Lung (tissue), 16 donors: ENCODE measurements around the gene ANKHD1. TPM values are rescaled to one million over a fixed set of nuclear protein-coding genes. Genes with fewer than 3 reads are reported as not detected.

Experiments
- ATAC-seq: fragments of 200-7000 bp; cut with Tn5 transposase; one replicate; pipeline ENCODE4 v1.9.1; 2020; ENCODE audit warnings: moderate number of reproducible peaks; ENCODE audit not compliant: insufficient read depth, low FRiP score
- DNase-seq, 3 donors: peaks; one replicate each; pipeline ENCODE4 v3.0.0-alpha.2; 2013 to 2017
- H3K27ac ChIP-seq, 2 donors: one replicate each; pipeline ENCODE4 v1.5.1; 2013; ENCODE audit warnings: mild to moderate bottlenecking in 2 of 2, moderate library complexity in 2 of 2, control low read depth in 1 of 2, inconsistent platforms in 1 of 2, low read depth in 1 of 2, low read length in 1 of 2
- H3K27me3 ChIP-seq, 3 donors: one replicate each; pipeline ENCODE4 v1.5.1; 2013; ENCODE audit warnings: low read length in 2 of 3; ENCODE audit not compliant: control insufficient read depth in 3 of 3, insufficient read depth in 3 of 3
- H3K36me3 ChIP-seq, 4 donors: one replicate each; pipeline ENCODE4 v1.5.1; 2013; ENCODE audit warnings: low read length in 4 of 4, mild to moderate bottlenecking in 1 of 4, moderate library complexity in 1 of 4; ENCODE audit not compliant: control insufficient read depth in 4 of 4, insufficient read depth in 4 of 4
- H3K4me1 ChIP-seq, 5 donors: one replicate each; pipeline ENCODE4 v1.5.1; 2013; ENCODE audit warnings: low read length in 5 of 5, mild to moderate bottlenecking in 2 of 5, moderate library complexity in 1 of 5; ENCODE audit not compliant: control insufficient read depth in 5 of 5, insufficient read depth in 5 of 5
- H3K4me3 ChIP-seq: one replicate; pipeline ENCODE4 v1.5.1; 2013; ENCODE audit warnings: mild to moderate bottlenecking, control low read depth, moderate library complexity
- H3K9ac ChIP-seq, 2 donors: one replicate each; pipeline ENCODE4 v1.5.1; 2013; ENCODE audit warnings: low read length in 2 of 2, control low read depth in 1 of 2; ENCODE audit not compliant: insufficient read depth in 1 of 2
- H3K9me3 ChIP-seq, 4 donors: one replicate each; pipeline ENCODE4 v1.5.1; 2013; ENCODE audit warnings: low read length in 3 of 4, mild to moderate bottlenecking in 1 of 4, moderate library complexity in 1 of 4; ENCODE audit not compliant: control insufficient read depth in 4 of 4, insufficient read depth in 3 of 4
- CTCF ChIP-seq: IDR thresholded peaks from 2 replicates; pipeline ENCODE4 v1.5.1; 2012; ENCODE audit warnings: mild to moderate bottlenecking; ENCODE audit errors: control extremely low read depth, extremely low read depth
- WGBS, 2 donors: extraction: QIAGEN DNeasy Blood & Tissue Kit; methylation state at CpG; one replicate each; pipeline ENCODE4 v1.1.7; 2013; 5-methylcytosine and 5-hydroxymethylcytosine counted together
- long read RNA-seq, 5 donors: transcript quantifications; one replicate each; lab custom pipeline, GENCODE V29; 2026
- polyA plus RNA-seq, 2 donors: library from polyadenylated mRNA; stranded (reverse); fragments of 200-250 nt; gene quantifications; one replicate each; pipeline ENCODE4 v1.2.1, GENCODE V29; 2013
- total RNA-seq, 2 donors: library from RNA; depleted of rRNA in 1 of 2; stranded (reverse); fragments of >200 nt in 1 of 2; gene quantifications; one replicate each; pipeline ENCODE4 v1.2.1, GENCODE V29; 2014 to 2021
- donor health status: control.
- donor health status: control.
- donor health status: Bipolar disorder and iron deficiency.
- donor health status: healthy.
- donor health status: DM: yes; HTN: yes; CAD: no.

Gene ANKHD1
- total RNA-seq (100 to 1,000 TPM; 123 to 200 TPM), polyA plus RNA-seq (10 to 100 TPM; 53.0 to 58.6 TPM)
- long read RNA-seq, donor 1, partial matches to known transcripts: 27 of 36 reads
- long read RNA-seq, donor 1, other reads (novel, unspliced or antisense): 0 of 36 reads
- long read RNA-seq, donor 2, partial matches to known transcripts: 6 of 10 reads
- long read RNA-seq, donor 2, other reads (novel, unspliced or antisense): 0 of 10 reads
- long read RNA-seq, donor 3, transcript ANKHD1-218 (2 exons, 522 nt): major isoform, 5 of 39 reads
- long read RNA-seq, donor 3, partial matches to known transcripts: 30 of 39 reads
- long read RNA-seq, donor 3, other reads (novel, unspliced or antisense): 0 of 39 reads
- long read RNA-seq, donor 4, partial matches to known transcripts: 26 of 33 reads
- long read RNA-seq, donor 4, other reads (novel, unspliced or antisense): 0 of 33 reads
- long read RNA-seq, donor 5, full-length matches to known transcripts: 13 of 27 reads
- long read RNA-seq, donor 5, partial matches to known transcripts: 14 of 27 reads
- long read RNA-seq, donor 5, other reads (novel, unspliced or antisense): 0 of 27 reads

GRCh38 chr5:140401362-140402257, at the start of gene ANKHD1:
Gene ANKHD1, plus strand, starts transcription at chr5:140401833. Its CDS starts 135 bp downstream, at chr5:140401968.
- H3K27ac ChIP-seq: peak within 1 kb of the TSS; percentile 87 to 98
- DNase-seq: peak; percentile 99 to 100 (median 100)
- H3K27me3 ChIP-seq: no peaks in the 10 kb centered on the region
- WGBS, 2 donors: 0% methylated on average over 81 to 83 of the region's 83 CpGs
- H3K4me3 ChIP-seq: peak within 1 kb of the TSS; percentile 90
- H3K9ac ChIP-seq: peak within 1 kb of the TSS; percentile 20 to 97
- no peaks in the 10 kb centered on the region for H3K9me3 ChIP-seq
- H3K36me3 ChIP-seq: peaks cover 0 to 7% (median 0%) of the 10 kb centered on the region in 4 donors
- no peak for TF ChIP-seq CTCF
- H3K4me1 ChIP-seq: peaks cover 3 to 19% (median 7%) of the 10 kb centered on the region in 5 donors
- ATAC-seq: peak; percentile 90

- no peaks in the 10 kb centered on the region for H3K36me3 ChIP-seq
- no peaks in the 10 kb centered on the region for H3K27me3 ChIP-seq
- H3K4me1 ChIP-seq: no peaks in the 10 kb centered on the region
- H3K9me3 ChIP-seq: no peaks in the 10 kb centered on the region
- no peak for TF ChIP-seq CTCF
- ATAC-seq (no peak), DNase-seq (no peak)
- no peak overlapping the region for H3K4me3 ChIP-seq
- no peak overlapping the region for H3K9ac ChIP-seq
- WGBS, 2 donors: 38 to 56% methylated on average over 7 of the region's 7 CpGs
- no peak overlapping the region for H3K27ac ChIP-seq
Measured at GRCh38 chr5:140355546-140355945, 46.1 kb upstream of the ANKHD1 start.

- no peak for TF ChIP-seq CTCF
- ATAC-seq (no peak), DNase-seq (no peak)
Measured at GRCh38 chr5:140356853-140357725, 44.5 kb upstream of the ANKHD1 start.

More at GRCh38 chr5:140356853-140357725, 44.5 kb upstream of the ANKHD1 start:
- Histone ChIP-seq H3K9me3 (no peaks in the 10 kb centered on the region), H3K4me1 (no peaks in the 10 kb centered on the region), H3K4me3 (no peak overlapping the region), H3K27me3 (no peaks in the 10 kb centered on the region), H3K9ac (no peak overlapping the region), H3K36me3 (no peaks in the 10 kb centered on the region), H3K27ac (no peak overlapping the region)
- WGBS, 2 donors: 33 to 47% methylated on average over 10 of the region's 10 CpGs
